CD4-positive, alpha-beta T cell treated with Interferon gamma for 1 hour (primary cell): ENCODE measurements around the gene CCL16.
"Not testable (repeated sequence)": the region's sequence is repeated elsewhere in the genome, so short reads cannot be mapped to it uniquely, and the experiment has no call there.

ENCODE experiments used
- DNase-seq: peaks from one replicate; pipeline ENCODE4 v3.0.0-alpha.2; 2020

CCL16 gene

GRCh38 chr17:35984140-35984539, 2.8 kb upstream of the CCL16 start:
- DNase-seq: no peak

- DNase-seq: no peak
Measured at GRCh38 chr17:35982409-35983191, 1.3 kb upstream of the CCL16 start.

- no peak for DNase-seq
Measured at GRCh38 chr17:35981908-35982330, 622 bp upstream of the CCL16 start.

DNA sequence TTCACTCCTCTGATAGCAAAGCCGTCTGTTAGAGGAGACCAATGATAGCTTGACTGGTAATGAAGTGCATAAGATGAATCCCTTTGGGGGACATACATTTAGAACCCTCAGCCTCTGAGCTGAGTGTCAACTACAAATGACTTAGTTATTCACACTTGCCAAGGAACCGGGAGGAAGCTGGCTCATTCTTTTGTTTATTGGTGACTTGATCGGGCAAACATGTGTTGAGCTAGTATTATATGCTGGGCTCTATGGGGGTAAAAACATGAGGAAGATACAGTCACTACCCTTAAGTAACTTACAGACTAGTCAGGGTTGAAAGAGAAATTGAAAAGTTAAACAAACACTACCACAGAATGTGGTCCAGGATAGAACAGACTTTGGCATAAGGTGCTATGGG, 3.0 kb downstream of the CCL16 start:
- no peak for DNase-seq

- no peak for DNase-seq
Measured at GRCh38 chr17:35977509-35977908, 3.8 kb downstream of the CCL16 start.

DNA sequence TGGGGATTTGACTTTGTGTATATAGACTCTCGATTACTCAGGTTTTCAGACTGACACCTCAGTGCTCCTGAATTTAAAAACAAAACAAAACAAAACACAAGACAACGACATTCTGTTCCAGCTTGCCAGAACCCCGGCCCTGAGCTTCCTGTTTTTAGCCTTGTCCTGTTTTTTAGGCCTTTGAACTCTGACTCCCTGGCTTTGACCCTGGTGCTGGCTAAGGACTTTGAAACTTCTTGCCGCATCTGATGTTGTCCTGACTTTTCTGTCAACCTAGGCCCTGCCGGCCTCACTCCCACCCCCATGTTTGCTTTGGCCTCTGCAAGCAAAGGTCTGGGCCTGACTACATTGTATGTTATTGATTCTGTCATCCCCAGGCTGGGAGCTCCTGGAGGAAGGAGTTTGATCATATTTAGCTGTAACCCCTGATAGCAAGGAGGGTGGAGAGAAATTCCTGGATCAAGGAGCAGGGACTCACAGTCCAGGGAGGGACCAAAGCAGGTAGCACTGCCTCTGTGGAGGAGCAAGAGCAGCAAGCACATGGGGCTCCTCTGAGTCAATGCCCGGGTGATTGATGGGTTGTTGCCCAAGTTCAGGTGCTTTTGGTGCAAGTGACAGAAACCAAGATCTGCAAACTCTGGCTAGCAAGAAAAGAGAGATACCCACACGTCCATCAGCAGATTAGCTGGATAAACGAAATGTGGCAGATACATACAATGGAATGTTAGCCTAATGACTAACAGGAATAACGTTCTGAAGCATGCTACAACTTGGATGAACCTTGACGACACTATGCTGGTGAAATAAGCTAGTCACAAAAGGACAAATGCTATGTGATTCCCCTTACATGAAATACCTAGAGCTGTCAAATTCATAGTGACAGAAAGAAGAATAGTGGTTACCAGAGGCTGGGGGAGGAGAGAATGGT, 7.7 kb downstream of the CCL16 start:
- no peak for DNase-seq

GRCh38 chr17:35972945-35973332, 8.4 kb downstream of the CCL16 start:
- DNase-seq: no peak

GRCh38 chr17:35972535-35972934, 8.8 kb downstream of the CCL16 start:
- no peak for DNase-seq

- DNase-seq: no peak
Measured at GRCh38 chr17:35972066-35972465, 9.2 kb downstream of the CCL16 start.

- DNase-seq: peak; percentile 61
Measured at GRCh38 chr17:35969558-35970380, 11.5 kb downstream of the CCL16 start.

DNA sequence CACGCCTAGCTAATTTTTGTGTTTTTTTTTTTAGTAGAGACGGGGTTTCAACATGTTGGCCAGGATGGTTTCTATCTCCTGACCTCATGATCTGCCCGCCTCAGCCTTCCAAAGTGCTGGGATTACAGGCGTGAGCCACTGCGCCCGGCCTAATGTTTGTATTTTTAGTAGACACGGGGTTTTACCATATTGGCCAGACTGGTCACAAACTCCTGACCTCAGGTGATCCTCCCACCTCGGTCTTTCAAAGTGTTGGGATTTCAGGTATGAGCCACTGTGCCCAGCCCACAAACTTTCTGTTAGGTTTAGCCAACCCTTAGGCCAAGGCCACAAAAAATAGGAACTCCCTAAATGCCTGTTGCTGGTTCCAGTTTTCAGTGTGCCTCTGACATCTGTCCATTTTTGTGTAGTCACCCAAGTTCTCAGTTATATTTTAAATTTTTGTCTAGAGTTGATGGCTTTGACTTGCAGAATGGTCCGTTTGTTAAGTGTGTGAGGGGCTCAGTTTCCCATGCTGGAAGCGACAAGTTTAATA, 12.7 kb downstream of the CCL16 start:
- no peak for DNase-seq

- no peak for DNase-seq
Measured at GRCh38 chr17:35965272-35965671, 16.0 kb downstream of the CCL16 start.

DNA sequence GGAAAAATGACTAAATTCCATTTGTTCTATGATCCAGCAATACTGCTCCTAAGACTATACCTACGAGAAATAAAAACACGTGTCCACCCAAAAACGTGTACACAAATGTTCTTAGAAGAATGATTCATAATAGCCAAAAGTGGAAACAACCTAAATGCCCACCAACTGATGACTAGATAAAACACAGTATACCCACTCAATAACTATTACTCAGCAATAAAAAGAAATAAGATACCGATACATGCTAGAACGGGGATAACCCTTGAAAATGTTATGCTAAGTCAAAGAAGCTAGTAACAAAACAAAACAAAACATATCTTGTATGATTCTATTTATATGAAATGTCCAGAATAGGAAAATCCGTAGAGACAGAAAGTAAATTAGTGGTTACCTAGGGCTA, 17.6 kb downstream of the CCL16 start:
- DNase-seq: no peak

GRCh38 chr17:35953720-35954119, 27.6 kb downstream of the CCL16 start:
- no peak for DNase-seq

DNA sequence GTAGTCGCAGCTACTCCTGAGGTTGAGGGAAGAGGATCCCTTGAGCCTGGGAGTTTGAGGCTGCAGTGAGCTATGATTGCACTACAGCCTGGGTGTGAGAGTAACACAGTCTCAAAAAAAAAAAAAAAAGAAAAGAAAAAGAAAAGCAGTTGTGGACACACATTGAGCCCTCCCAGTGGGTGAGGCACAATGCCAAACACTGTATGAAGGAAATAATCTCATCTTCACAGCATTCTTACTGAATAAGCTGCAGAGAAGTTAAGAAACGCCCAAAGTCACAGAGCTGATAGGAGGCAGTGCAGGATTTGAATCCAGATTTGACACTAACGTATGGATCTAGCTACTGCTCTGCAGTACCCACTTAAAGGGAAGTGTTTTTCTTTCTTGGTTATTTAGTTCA, 31.9 kb downstream of the CCL16 start:
- DNase-seq: no peak

- DNase-seq: no peak
Measured at GRCh38 chr17:35948092-35948491, 33.2 kb downstream of the CCL16 start.

GRCh38 chr17:35947156-35947585, 34.1 kb downstream of the CCL16 start:
- DNase-seq: peak; percentile 49

DNA sequence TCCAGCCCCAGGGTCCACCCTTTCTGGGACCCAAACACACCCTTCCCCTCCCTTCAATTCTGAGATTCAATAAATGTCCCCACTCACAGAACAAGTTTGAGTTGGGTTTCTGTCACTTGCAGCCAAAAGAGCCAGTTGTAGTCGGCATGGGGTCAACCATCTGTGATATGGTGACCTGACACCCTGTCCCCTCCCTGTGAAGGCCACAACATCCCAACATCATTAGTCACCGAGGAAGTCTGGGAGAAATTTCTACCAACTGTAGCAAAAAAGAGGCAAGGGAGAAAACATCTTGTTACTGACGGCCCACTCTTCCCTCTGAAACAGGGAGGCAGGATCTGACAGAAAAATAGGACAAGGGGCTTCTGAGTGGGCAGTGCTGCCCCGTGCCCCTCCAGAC, 37.1 kb downstream of the CCL16 start:
- DNase-seq: no peak

DNA sequence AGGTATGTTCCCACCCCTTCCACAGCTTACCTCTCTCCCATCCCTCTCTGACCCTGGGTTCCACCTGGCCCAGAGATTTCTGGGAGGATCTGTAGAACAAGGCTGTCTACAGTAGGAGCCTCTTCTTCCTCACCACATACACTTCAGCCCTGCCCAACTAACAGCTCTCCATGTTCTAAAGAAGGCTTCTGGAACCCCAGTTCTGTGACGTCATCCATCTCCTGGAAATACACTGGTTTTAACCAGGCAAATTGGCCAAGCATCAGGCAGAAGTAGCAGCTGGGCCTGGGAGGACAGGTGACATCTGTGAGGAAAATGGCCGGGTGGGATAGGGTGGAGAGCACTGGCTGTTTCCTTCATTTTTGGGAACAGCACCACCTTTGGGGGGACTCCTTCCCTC, 37.8 kb downstream of the CCL16 start, which contains the start of gene LYZL6:
TSS of gene LYZL6 (minus strand) at position 177 of the 400 bp plus-strand sequence. CDS start 4,357 bp downstream, outside the sequence.
- no peak for DNase-seq

DNA sequence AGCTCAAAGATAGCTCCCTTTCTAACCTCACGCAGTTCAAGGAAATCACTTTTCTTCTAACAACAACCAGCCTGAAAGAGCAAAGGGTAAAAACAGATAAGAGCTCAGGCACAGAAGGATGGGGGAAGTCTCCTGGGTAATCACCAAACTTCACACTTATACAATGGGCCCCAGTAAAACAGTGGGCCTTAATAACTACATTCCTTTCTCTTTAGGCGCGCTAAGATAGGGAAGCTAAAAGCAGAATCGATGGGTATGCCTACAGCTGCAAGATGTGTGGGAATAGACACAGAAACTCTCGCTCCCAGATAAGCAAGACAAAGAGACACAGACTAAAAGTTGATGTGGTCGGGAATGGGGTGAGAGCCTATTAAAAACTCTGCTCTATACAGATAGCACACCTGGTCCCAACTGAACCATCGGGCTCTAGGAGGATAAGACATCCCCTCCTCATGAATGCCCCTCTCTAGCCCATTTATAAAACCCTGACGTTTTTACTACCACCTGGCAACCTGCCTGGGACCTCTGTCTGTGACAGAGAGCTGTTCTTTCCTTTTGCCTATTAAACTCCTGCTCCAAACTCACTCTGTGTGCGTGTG, 38.6 kb downstream of the CCL16 start:
- no peak for DNase-seq

DNA sequence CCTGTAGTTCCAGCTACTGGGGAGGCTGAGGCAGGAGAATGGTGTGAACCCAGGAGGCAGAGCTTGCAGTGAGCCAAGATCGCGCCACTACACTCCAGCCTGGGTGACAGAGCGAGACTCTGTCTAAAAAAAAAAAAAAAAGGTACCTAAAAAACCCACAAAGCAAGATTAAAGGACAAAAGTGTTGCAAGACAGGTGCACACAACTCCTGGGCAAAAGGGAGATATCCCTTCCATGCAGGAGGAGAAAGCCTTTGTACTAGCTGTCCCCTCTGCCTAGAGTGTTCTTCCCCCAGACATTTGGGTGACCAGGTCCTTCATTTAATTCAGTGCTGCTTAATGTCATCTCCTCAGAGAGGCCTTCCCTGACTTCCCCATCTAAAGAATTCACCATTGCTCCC, 42.8 kb downstream of the CCL16 start:
- DNase-seq: not testable (repeated sequence)

DNA sequence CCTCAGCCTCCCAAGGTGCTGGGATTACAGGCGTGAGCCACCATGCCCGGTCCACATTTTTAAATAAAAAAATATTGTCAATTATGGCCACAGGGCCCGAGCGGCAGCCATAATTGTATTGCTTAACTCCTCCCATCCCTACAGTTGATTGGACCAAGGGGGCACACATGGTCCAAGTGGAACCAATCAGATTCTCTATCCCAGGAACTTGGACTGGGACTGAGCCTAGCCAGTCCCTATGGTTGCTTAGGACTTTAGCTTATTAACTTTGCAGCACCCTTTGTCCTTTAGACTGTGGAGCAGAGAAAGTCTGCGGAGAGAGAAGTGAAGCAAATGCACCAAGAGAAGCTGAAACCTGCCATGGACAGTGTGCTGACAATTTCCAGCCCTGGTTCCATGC, 45.2 kb downstream of the CCL16 start:
- no peak for DNase-seq
